HG02981 (cell line): ENCODE data around the gene MRTFA.

Experiments
- ATAC-seq: cut with Tn5 transposase; IDR thresholded peaks from one replicate; pipeline ENCODE4 v1.9.1; 2021; ENCODE audit warnings: mild to moderate bottlenecking, moderate library complexity; ENCODE audit not compliant: unreplicated experiment

The MRTFA gene

DNA sequence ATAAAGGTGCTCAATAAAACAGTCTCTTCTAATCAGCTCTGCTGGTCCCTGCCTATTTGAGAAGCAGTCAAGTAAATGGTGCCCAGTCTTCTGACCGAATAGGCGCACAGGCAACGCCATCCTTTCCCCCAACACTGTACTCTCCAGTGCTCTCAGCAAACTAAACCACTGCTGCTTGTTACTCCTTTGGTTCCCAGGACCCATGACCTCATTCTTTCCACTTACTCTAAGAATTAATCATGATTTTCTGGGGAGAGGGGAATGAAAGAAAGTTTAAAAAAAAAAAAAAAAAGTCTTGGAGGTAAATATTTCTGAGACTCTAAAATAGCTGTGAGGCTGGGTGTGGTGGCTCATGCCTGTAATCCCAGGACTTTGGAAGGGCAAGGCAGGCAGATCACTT is 202.4 kb downstream of the MRTFA start:
- ATAC-seq, result no peak

DNA sequence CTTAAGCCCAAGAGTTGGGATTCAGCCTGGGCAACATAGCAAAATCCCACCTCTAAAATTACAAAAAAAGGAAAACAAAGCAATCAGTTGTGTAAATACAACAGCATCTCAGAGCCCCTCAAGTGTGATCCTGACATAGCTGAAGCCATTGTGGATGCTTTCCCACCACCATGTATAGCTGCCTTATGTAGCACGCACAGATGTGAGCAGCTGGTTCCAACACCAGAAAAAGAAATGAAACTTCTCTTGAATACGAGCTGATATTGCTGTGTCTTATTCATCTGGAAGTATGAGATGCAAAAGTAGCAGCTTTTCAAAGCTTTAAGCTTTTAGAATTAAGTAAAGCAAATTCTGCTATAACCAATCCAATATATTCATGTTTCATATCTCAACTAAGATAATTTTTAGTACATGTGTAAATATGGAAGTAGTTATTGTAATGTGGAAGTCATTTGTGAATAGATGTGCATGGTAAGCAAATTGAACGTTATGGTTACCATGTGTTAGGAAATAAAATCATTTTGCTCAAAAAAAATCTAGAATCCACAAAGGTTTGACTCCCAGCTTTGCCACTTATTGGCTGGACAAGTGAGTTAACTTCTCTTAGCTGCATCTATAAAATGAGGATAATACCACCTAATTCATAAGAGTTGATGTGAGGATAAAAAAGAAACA is 203.0 kb downstream of the MRTFA start:
- ATAC-seq, result no peak

DNA sequence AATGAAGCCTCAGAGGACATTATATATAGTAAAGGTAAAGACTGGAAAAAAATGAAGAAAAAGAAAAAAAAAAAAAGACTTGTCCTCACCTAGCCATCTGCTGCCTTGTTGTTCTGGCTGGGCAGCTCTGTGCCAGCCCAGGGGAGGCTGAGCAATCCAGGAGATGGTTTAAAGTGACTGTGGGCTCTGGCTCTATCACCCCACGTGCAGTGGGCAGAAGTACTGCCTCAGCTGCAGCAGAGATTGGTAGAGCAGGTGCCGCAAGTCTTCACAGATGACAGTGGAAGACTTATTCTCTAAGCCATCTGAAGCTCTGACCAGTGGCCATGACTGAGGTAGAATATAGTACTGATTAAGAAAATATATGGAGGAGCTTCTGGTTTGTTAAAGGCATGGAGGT is 203.9 kb downstream of the MRTFA start:
- ATAC-seq, result no peak

DNA sequence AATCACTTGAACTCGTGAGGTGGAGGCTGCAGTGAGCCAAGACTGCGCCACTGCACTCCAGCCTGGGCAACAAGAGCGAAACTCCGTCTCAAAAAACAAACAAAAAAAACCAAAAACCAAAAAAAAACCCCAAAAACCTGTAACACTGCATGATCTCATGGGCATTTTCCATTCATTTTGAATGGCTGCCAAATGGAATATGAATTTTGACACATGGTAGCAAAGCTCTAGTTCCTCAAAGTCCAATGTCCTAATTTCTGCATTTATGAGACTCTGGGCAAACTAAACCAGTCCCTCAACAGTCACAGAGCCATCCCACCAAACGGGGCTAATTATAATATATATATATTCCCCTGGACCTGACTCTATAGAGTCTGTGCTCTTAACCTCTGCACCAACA is 204.4 kb downstream of the MRTFA start:
- no peak for ATAC-seq

DNA sequence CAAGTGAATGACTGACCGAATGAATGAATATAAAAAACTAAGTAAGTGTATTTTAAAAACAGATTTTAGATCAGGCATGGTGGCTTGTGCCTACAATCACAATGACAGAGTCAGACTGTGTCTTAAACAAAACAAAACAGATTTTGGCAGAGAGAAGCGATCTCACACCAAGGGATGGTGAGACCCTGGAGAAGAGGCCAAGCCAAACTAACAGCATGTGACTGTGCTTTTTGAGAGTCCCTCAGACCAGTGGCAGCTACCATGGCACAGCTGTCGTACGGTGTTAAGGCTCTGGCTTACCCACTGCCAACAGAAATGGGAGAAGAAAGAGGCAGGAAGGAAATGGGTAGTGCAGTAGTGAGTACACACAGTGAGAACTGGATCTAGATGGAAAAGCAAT is 205.5 kb downstream of the MRTFA start:
- ATAC-seq, result no peak

GRCh38 chr22:40429481-40429880 is 207.0 kb downstream of the MRTFA start:
- ATAC-seq, result no peak

GRCh38 chr22:40428796-40429195 is 207.7 kb downstream of the MRTFA start:
- ATAC-seq, result no peak

- no peak for ATAC-seq
These were observed 209.8 kb downstream of the MRTFA start for GRCh38 chr22:40426594-40427333.

GRCh38 chr22:40425082-40425481 is 211.4 kb downstream of the MRTFA start:
- no peak for ATAC-seq

DNA sequence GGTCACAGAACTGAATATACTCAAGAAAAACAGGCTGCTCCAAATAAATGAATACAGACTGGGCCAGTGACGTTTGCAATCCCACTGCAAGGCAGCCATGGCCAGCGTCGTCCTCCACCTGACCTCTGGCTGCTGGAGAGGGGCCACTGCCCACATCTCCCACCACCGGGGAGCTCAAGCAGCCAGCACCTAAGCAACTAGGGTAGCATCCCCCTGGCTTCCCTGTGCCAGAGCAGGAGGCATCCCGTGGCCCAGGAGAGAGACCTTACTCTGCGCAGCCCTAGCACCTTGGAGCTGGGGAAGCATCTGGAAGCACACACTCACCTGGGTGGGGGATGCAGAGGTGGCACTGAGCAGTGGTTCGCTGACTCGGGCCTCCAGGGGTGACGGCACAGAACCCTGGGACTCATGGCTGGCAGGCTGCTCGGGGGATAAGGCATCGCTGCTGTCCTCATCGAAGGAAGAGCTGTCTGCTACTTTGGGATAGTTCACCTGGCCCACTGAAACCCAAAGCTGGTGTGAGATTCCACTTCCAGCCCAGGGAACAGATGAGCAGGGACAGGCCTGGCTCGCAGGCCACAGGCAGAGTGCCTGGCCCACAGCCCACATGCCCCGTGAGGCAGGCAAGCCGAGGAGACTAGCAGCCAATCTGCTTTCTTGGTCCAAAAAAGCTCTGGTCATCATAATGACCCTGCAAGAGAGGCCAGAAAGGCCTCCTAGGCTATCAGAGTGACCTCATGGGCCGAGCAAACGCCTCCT is 212.5 kb downstream of the MRTFA start:
- ATAC-seq, result no peak

GRCh38 chr22:40423310-40423688 is 213.2 kb downstream of the MRTFA start:
- ATAC-seq, result no peak

GRCh38 chr22:40422558-40423309 is 213.8 kb downstream of the MRTFA start:
- no peak for ATAC-seq

GRCh38 chr22:40421941-40422340 is 214.6 kb downstream of the MRTFA start:
- no peak for ATAC-seq

- no peak for ATAC-seq
These were observed 215.5 kb downstream of the MRTFA start for GRCh38 chr22:40421082-40421350.

DNA sequence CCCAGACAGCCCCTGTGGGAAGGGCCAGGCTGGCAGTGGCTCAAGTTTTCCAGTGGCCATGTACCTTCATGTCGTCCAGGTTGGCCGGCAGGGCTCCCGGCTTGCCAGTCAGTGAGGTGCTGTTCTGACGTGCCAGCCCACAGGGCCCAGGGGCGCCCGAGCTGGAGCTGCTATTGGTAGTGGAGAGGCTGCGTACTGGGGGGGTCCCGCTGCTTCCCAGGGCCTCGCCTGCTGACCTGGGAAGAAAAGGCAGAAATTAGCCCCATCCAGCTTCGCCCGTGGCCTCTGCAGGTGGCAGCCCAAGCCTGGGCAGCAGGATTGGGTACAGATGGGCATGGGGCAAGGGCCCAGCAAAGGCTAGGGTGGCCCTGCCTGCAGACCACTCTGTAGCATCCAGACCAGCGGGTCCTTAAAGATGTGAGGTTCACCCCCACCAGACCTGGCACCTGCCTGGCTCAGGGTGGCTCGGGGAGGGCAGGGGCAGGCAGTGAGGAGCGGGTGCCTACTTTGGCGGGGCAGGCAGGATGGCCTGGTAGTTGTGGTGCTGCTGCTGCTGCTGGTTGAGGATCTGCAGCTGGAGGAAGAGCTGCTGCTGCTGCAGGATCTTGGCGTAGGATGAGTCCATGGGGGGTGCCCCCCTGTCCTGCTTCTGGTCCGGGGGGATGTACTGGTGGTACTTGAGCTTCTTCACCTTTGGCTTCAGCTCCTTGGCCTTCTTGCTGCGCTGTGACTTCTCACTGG is 216.0 kb downstream of the MRTFA start:
- ATAC-seq, result no peak

GRCh38 chr22:40419718-40420117 is 216.8 kb downstream of the MRTFA start:
- ATAC-seq, result no peak

DNA sequence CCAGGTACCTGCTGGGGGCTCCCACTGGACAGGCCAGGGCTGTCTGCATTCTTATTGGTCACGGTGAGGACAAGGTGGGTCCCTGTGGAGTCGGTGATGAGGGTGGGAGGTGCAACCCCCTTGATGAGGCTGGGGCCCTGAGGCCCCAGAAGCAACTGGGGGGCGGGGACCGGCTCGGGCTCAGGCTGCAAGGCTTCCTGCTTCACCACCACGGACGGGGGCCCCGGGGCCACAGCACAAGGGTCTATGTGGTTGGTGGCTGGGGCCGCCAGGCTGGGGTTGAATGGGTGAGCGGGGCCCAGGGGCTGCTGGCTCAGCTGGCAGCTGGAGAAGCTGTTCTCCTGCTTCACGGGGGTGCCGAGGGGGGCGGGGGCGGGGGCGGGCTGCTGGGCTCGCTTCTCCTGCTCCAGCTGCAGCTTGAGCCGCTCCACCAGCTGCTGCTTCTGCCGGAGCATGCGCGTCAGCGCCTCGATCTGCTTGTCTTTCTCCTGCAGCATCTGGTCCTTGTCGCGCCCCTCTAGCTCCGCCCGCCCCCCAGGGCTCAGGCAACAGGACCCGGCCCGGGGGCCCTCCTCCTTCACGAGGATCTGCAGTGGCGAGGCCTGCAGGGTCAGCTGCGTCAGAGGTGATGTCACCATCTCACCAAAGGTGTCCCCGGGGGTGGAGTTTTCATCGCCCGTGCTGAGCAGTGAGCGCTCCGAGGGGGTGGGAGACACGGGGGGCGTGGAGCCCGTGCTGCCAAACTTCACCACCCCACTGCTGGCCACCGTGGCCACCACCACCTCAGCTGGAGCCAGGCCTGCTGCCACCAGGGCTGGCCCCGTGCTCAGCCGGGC is 217.9 kb downstream of the MRTFA start:
- ATAC-seq, result no peak

GRCh38 chr22:40417881-40418280 is 218.6 kb downstream of the MRTFA start:
- ATAC-seq, result no peak

DNA sequence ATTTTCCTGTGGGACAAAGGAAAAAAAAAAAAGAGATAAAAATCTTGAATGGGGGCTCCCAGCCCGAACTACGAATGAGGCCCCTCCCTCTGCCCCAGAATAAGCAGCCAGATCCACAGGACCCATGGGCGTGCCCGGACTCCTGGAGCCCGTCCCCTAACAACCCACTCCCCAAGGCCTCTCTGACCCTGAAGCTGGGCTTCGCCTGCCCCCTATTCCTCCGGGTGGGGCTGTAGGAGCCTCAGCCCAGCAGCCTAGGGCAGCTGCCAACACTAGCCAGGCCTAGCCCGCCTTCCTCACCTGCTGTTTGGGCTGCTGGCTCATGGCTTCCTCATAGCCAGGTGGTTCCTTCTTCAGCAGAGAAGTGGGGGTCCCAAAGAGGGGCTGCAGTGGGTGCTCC is 219.5 kb downstream of the MRTFA start:
- no peak for ATAC-seq

DNA sequence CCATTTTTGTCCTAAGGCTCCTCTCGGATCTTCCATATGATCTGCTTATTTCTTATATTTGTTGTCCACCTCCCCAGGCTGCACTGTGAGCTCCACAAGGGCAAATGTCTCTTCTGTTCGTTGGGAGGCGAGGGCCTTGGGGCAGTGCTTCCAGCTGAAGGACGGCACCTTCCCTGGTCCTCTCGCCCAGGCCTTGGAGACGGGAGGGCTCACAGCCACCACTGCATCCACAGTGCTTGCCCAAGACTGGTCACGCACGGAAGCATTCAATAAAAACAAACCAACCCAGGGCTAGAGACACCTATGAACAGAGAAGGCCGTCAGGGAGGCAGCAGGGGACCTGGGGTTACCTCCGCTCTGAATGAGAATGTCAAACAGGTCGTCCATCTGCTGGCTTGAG is 219.9 kb downstream of the MRTFA start:
- ATAC-seq, result no peak
